Keratinocyte (primary cell): ENCODE data around the gene DIDO1. TPM values are rescaled to one million over a fixed set of nuclear protein-coding genes. Genes with fewer than 3 reads are reported as not detected.

ENCODE experiments used
- DNase-seq: peaks from one replicate; pipeline ENCODE4 v3.0.0-alpha.2; 2011; ENCODE audit warnings: low read depth, missing footprints, low spot score
- FAIRE-seq: peaks from 2 replicates; lab custom pipeline; 2011; peaks lifted over from hg19 to GRCh38; lab: Jason Lieb, UNC
- H2AFZ ChIP-seq: 2 replicates; pipeline ENCODE4 v1.6.0; 2012; ENCODE audit warnings: low read length, control low read depth, inconsistent platforms; ENCODE audit not compliant: control insufficient read depth
- H3K27ac ChIP-seq: 2 replicates; pipeline ENCODE4 v1.5.1; 2011; ENCODE audit warnings: low read length; ENCODE audit not compliant: control insufficient read depth, insufficient read depth
- H3K27me3 ChIP-seq: 3 replicates; pipeline ENCODE4 v1.6.0; 2011; ENCODE audit warnings: low read length; ENCODE audit not compliant: control insufficient read depth, insufficient read depth; ENCODE audit errors: extremely low read depth
- H3K36me3 ChIP-seq, 2 experiments: 2 replicates in 1 of 2; 3 replicates in 1 of 2; pipeline ENCODE4 v1.5.1; 2011; ENCODE audit warnings: low read length in 2 of 2, mild to moderate bottlenecking in 1 of 2; ENCODE audit not compliant: control insufficient read depth in 2 of 2, insufficient read depth in 2 of 2; ENCODE audit errors: extremely low read depth in 1 of 2
- H3K4me1 ChIP-seq: 3 replicates; pipeline ENCODE4 v1.5.1; 2011; ENCODE audit warnings: low read length; ENCODE audit not compliant: control insufficient read depth, insufficient read depth; ENCODE audit errors: extremely low read depth
- H3K4me2 ChIP-seq: 3 replicates; pipeline ENCODE4 v1.6.0; 2011; ENCODE audit warnings: low read depth, low read length; ENCODE audit not compliant: control insufficient read depth, insufficient read depth; ENCODE audit errors: extremely low read depth
- H3K4me3 ChIP-seq, 3 experiments: fragments of 200-600 bp in 1 of 3; sonication (generic) in 1 of 3; 2 replicates in 2 of 3; 3 replicates in 1 of 3; pipeline ENCODE4 v1.5.1; 2011 to 2016; ENCODE audit warnings: low read length in 3 of 3, mild to moderate bottlenecking in 3 of 3, control low read depth in 2 of 3, inconsistent platforms in 1 of 3, low read depth in 1 of 3, mixed read lengths in 1 of 3, mixed run types in 1 of 3, moderate library complexity in 1 of 3; ENCODE audit not compliant: control insufficient read depth in 2 of 3, insufficient read depth in 2 of 3; ENCODE audit errors: extremely low read depth in 1 of 3
- H3K79me2 ChIP-seq: 2 replicates; pipeline ENCODE4 v1.6.0; 2012; ENCODE audit warnings: low read length; ENCODE audit not compliant: control insufficient read depth, insufficient read depth
- H3K9ac ChIP-seq: 3 replicates; pipeline ENCODE4 v1.6.0; 2011; ENCODE audit warnings: low read length; ENCODE audit not compliant: control insufficient read depth, insufficient read depth; ENCODE audit errors: extremely low read depth
- H3K9me1 ChIP-seq: 3 replicates; pipeline ENCODE4 v1.6.0; 2011; ENCODE audit warnings: low read length; ENCODE audit not compliant: control insufficient read depth, insufficient read depth; ENCODE audit errors: extremely low read depth
- H3K9me3 ChIP-seq: 2 replicates; pipeline ENCODE4 v1.5.1; 2012; ENCODE audit warnings: low read depth, low read length; ENCODE audit not compliant: control insufficient read depth
- H4K20me1 ChIP-seq: 3 replicates; pipeline ENCODE4 v1.6.0; 2011; ENCODE audit warnings: low read length; ENCODE audit not compliant: control insufficient read depth, insufficient read depth; ENCODE audit errors: extremely low read depth
- CTCF ChIP-seq, 3 experiments: IDR thresholded peaks in 1 of 3; conservative IDR thresholded peaks in 1 of 3; optimal IDR thresholded peaks in 1 of 3; 2 replicates in 2 of 3; 3 replicates in 1 of 3; pipeline versions ENCODE3 to v1.5.1; 2011; ENCODE audit warnings: low read length in 3 of 3, mild to moderate bottlenecking in 3 of 3, moderate library complexity in 2 of 3, control low read depth in 1 of 3, inconsistent platforms in 1 of 3; ENCODE audit not compliant: insufficient read depth in 2 of 3; ENCODE audit errors: extremely low read depth in 1 of 3
- EZH2 ChIP-seq: IDR thresholded peaks from one replicate; pipeline ENCODE4 v1.6.1; 2012; ENCODE audit warnings: inconsistent platforms, mild to moderate bottlenecking, low read length, moderate library complexity
- dilution Hi-C: fragments of 300-500 bp; cut with MboI; formaldehyde crosslinking; loops from one replicate; pipeline ENCODE4 v1.7.0; 2020; ENCODE audit warnings: low sequenced_read_pairs; ENCODE audit not compliant: extremely low pct_ligation_motif_present
- polyA plus RNA-seq, 5 experiments: library from polyadenylated mRNA; depleted of rRNA in 3 of 5; stranded (reverse) in 3 of 5; stranded (forward) in 1 of 5; unstranded in 1 of 5; fragments of >200 nt; gene quantifications; 1 replicate in 1 of 5; 2 replicates in 3 of 5; 3 replicates in 1 of 5; pipeline versions ENCODE4 v1.2.1 to v1.2.3, GENCODE V29; 2011 to 2012; ENCODE audit warnings: missing spikeins in 2 of 5, low read depth in 1 of 5, low replicate concordance in 1 of 5

Gene DIDO1
- polyA plus RNA-seq, 1 donor (not counting 4 experiments of a cell fraction or from before 2014, with no cell fraction given): 14.2 TPM

DNA sequence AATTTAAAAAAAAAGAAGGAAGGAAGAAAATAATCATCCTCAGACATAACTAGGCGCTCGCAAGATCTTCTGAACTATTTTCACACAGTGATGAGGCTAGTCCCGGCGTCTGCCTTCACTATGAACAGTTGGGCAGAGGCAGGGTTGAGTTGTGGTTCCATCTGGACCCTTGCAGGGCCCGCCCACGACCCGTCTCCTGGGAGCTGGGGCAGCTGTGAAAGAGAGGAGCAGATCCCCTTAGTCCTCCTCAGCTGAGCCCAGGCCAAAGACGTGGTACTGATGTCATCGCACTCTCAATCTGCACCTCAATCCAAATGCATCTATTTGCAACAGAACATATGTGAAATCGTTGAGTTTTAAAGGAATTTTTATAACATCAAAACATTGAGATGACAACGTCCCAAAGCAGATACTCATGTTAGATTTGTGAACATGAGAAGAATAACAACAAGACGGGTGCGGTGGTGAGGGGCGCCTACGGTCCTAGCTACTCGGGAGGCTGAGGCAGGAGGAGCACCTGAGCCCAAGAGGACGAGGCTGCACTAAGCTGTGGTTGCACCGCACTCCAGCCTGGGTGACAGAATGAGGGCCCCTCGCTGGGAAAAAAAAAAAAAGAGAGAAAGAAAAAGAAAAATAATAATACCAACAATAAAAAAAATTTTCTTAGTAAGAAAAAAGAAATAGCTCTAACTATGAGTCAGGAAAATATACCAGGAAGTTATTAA is 80.0 kb downstream of the DIDO1 start:
- DNase-seq (no peak), FAIRE-seq (no peak)
- no peak for TF ChIP-seq EZH2
- TF ChIP-seq CTCF (optimal IDR thresholded peaks at IDR 0.05 in 1 of 3, IDR thresholded peaks at IDR 0.05 in 1 of 3, conservative IDR thresholded peaks at IDR 0.05 in 1 of 3; ENCODE audit: extremely low read depth in 1 of 3, insufficient read depth in 2 of 3, low read length in 3 of 3): no peak
- H4K20me1 ChIP-seq: no peaks in the 10 kb centered on the region
- peaks cover 6% of the 10 kb centered on the region for H3K79me2 ChIP-seq
- H3K27me3 ChIP-seq: no peaks in the 10 kb centered on the region
- H3K4me3 ChIP-seq: no peak overlapping the region
- H2AFZ ChIP-seq: no peak overlapping the region
- no peaks in the 10 kb centered on the region for H3K9me1 ChIP-seq
- no peak overlapping the region for H3K27ac ChIP-seq
- H3K4me1 ChIP-seq: peaks cover 2% of the 10 kb centered on the region
- H3K9me3 ChIP-seq: no peaks in the 10 kb centered on the region
- dilution Hi-C loops: no loop called here
- H3K4me2 ChIP-seq: no peak overlapping the region
- H3K36me3 ChIP-seq: peaks cover 12 to 14% of the 10 kb centered on the region in 2 experiments
- no peak overlapping the region for H3K9ac ChIP-seq

- H4K20me1 ChIP-seq: no peaks in the 10 kb centered on the region
- TF ChIP-seq EZH2 (no peak), CTCF (optimal IDR thresholded peaks at IDR 0.05 in 1 of 3, IDR thresholded peaks at IDR 0.05 in 1 of 3, conservative IDR thresholded peaks at IDR 0.05 in 1 of 3; ENCODE audit: extremely low read depth in 1 of 3, insufficient read depth in 2 of 3, low read length in 3 of 3) (no peak)
- dilution Hi-C loops: no loop called here
- H3K4me2 ChIP-seq: no peak overlapping the region
- peaks cover 12 to 14% of the 10 kb centered on the region in 2 experiments for H3K36me3 ChIP-seq
- H3K4me1 ChIP-seq: peaks cover 2% of the 10 kb centered on the region
- H3K79me2 ChIP-seq: peaks cover 2% of the 10 kb centered on the region
- no peak overlapping the region for H2AFZ ChIP-seq
- no peak for FAIRE-seq
- H3K27ac ChIP-seq: no peak overlapping the region
- H3K9me3 ChIP-seq: no peaks in the 10 kb centered on the region
- no peak overlapping the region for H3K4me3 ChIP-seq
- no peaks in the 10 kb centered on the region for H3K27me3 ChIP-seq
- no peak for DNase-seq
- H3K9ac ChIP-seq: no peak overlapping the region
- H3K9me1 ChIP-seq: no peaks in the 10 kb centered on the region
Observed at GRCh38 chr20:62845416-62846160, 80.7 kb downstream of the DIDO1 start.
